MCF 10A (cell line): Measurements from ENCODE around the gene FAM185A. TPM values are rescaled to one million over a fixed set of nuclear protein-coding genes. Genes with fewer than 3 reads are reported as not detected.
A peak's percentile ranks its signal among the peaks of the same experiment; 100 is the strongest.

ENCODE experiments used
- BruUV-seq: library from RNA; stranded (reverse); fragments of 400-500 nt; replicated peaks from 2 replicates; lab custom pipeline; 2021; lab: Mats Ljungman, UMichigan
- CTCF ChIA-PET: fragments of 300-600 bp; sonication (Branson Sonifier 250); formaldehyde crosslinking; extraction: SDS; loops from one replicate; lab custom pipeline; 2021; ENCODE audit warnings: antibody characterized with exemption, inconsistent platforms; lab: Yijun Ruan, JAX
- POLR2A ChIA-PET: fragments of 300-600, 350-650 bp; sonication (Branson Sonifier 250); formaldehyde crosslinking; extraction: SDS; loops from one replicate; lab custom pipeline; 2020; ENCODE audit warnings: antibody characterized with exemption, inconsistent platforms; lab: Yijun Ruan, JAX
- DNase-seq: peaks from one replicate; pipeline ENCODE4 v3.0.0-alpha.2; 2018; ENCODE audit not compliant: unreplicated experiment
- H3K27ac Mint-ChIP-seq: one replicate; pipeline ENCODE4 v1.8.0; 2022; ENCODE audit warnings: mild to moderate bottlenecking, low read depth, mixed read lengths; ENCODE audit not compliant: unreplicated experiment
- H3K27me3 Mint-ChIP-seq: one replicate; pipeline ENCODE4 v1.8.0; 2022; ENCODE audit warnings: mixed read lengths; ENCODE audit not compliant: insufficient read depth, unreplicated experiment
- H3K36me3 Mint-ChIP-seq: one replicate; pipeline ENCODE4 v1.8.0; 2022; ENCODE audit warnings: mild to moderate bottlenecking, moderate library complexity, mixed read lengths; ENCODE audit not compliant: insufficient read depth, unreplicated experiment
- H3K4me1 Mint-ChIP-seq: one replicate; pipeline ENCODE4 v1.8.0; 2022; ENCODE audit warnings: mixed read lengths; ENCODE audit not compliant: insufficient read depth, unreplicated experiment
- H3K4me3 Mint-ChIP-seq: one replicate; pipeline ENCODE4 v1.8.0; 2022; ENCODE audit warnings: mild to moderate bottlenecking, moderate library complexity, mixed read lengths; ENCODE audit not compliant: unreplicated experiment
- H3K9me3 Mint-ChIP-seq: one replicate; pipeline ENCODE4 v1.8.0; 2022; ENCODE audit warnings: mixed read lengths; ENCODE audit not compliant: unreplicated experiment
- intact Hi-C: fragments of 100-400 bp; cut with micrococcal nuclease; formaldehyde crosslinking; loops from 2 replicates; pipeline ENCODE4 v1.14.1; 2022
- total RNA-seq: library from RNA; stranded (reverse); gene quantifications from 2 replicates; pipeline ENCODE4 v1.2.3, GENCODE V29; 2022
- TF ChIP-seq, protein P1 (sequence below): fragments of 200-600 bp; IDR thresholded peaks from one replicate; pipeline ENCODE4 v1.8.0; 2022; ENCODE audit warnings: antibody characterized with exemption, mild to moderate bottlenecking; ENCODE audit not compliant: unreplicated experiment

Gene FAM185A
- total RNA-seq, 1 experiment from 2014 or later = 8.9 TPM

DNA sequence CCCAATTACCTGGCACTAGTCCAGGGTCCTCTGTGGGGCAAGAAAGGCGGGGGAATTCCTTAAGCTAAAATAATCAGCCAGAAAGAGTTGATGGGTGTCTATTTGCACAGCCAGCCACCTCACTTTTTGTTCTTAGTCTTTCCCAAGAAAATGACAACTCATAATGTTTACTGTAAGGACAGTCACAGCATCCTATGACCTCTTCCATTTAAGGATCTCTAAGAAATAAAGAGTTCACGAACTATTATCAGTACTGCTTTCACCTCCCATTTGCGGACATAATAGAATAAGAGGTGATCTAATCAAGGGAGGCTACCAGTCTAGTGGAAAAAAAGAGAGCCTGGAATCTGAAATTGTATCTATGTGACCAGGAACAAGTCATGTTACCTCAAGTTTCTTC lies 91.6 kb downstream of the FAM185A start:
- Mint-ChIP-seq H3K9me3 (no peaks in the 10 kb centered on the region), H3K4me3 (no peak overlapping the region), H3K4me1 (peaks cover 11% of the 10 kb centered on the region), H3K36me3 (peaks cover 12% of the 10 kb centered on the region), H3K27ac (no peak overlapping the region), H3K27me3 (no peaks in the 10 kb centered on the region)
- no TSS peak for BruUV-seq
- intact Hi-C loops = no loop called here
- TF ChIP-seq, protein P1, sequence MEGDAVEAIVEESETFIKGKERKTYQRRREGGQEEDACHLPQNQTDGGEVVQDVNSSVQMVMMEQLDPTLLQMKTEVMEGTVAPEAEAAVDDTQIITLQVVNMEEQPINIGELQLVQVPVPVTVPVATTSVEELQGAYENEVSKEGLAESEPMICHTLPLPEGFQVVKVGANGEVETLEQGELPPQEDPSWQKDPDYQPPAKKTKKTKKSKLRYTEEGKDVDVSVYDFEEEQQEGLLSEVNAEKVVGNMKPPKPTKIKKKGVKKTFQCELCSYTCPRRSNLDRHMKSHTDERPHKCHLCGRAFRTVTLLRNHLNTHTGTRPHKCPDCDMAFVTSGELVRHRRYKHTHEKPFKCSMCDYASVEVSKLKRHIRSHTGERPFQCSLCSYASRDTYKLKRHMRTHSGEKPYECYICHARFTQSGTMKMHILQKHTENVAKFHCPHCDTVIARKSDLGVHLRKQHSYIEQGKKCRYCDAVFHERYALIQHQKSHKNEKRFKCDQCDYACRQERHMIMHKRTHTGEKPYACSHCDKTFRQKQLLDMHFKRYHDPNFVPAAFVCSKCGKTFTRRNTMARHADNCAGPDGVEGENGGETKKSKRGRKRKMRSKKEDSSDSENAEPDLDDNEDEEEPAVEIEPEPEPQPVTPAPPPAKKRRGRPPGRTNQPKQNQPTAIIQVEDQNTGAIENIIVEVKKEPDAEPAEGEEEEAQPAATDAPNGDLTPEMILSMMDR = no peak
- POLR2A ChIA-PET = no interaction called here
- peak; percentile 4 for DNase-seq
- CTCF ChIA-PET = no interaction called here

DNA sequence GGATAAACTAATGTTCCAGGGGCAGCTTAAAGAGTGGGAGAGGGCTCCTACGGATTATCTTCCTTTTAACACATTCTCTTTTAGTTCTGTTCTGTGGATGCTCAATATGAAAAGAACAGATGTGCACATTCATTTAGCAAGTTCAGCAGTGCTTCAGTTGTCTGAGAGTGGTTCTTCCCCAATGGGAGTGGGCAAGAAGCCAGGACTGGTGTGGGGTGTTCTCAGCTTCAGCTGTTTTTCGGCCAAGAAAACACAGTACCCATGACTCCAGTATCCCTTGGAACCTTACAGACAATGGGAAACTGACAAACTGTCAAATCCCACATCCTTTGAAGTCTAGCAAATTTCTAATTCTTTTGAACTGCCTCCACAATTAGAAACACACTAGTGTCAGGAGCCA lies 92.5 kb downstream of the FAM185A start:
- H3K27ac Mint-ChIP-seq = no peak overlapping the region
- DNase-seq = no peak

DNA sequence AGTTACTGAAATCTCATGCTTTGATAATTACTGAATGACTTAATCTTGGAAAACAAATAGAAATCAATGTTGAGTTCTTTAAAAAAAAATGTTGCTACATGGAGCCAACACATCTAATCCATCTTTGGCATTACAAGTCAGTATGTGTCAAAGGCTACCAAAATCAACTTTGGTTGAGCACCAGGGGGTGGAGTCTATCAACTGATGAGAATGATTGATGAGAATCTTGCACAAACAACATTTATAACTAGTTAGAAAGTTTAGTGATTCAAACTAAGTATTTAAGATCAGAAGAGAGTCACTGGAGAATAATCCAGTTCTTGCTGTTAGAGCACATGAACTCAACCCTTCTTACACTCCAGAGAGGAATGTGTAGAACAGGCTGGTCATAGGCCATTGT lies 93.5 kb downstream of the FAM185A start:
- POLR2A ChIA-PET = no interaction called here

More for the DNA sequence above, 92.5 kb downstream of the FAM185A start:
- intact Hi-C loops = no loop called here
- H3K4me3 Mint-ChIP-seq = no peak overlapping the region
- BruUV-seq = no TSS peak
- H3K9me3 Mint-ChIP-seq = no peaks in the 10 kb centered on the region
- POLR2A ChIA-PET = no interaction called here
- peaks cover 7% of the 10 kb centered on the region for H3K4me1 Mint-ChIP-seq
- TF ChIP-seq, protein P1 = no peak
- no peaks in the 10 kb centered on the region for H3K27me3 Mint-ChIP-seq
- peaks cover 12% of the 10 kb centered on the region for H3K36me3 Mint-ChIP-seq
- CTCF ChIA-PET = no interaction called here

DNA sequence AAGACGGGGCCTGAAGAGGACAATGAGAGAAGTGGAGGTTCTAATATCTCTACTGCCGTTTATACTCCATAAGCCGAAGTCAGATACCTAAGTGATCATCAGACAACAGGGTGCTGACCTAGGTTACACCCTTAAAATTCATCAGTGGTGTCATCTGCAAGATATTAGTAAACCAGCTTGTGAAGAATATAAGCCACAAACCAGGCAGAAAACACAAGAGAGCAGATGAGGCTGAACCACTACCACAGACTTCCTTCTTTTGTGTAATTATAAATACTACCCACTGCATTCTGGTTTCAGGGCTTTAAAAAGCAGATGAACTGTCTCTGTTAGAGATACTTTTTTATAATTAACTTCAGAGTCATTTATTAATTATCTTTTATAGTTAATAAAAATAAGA lies 95.1 kb downstream of the FAM185A start:
- BruUV-seq = no TSS peak
- TF ChIP-seq, protein P1 = no peak
- intact Hi-C loops = no loop called here
- no peak for DNase-seq
- Mint-ChIP-seq H3K27ac (peak overlapping the region; percentile 67), H3K4me1 (no peaks in the 10 kb centered on the region), H3K9me3 (no peaks in the 10 kb centered on the region), H3K4me3 (no peak overlapping the region), H3K27me3 (no peaks in the 10 kb centered on the region), H3K36me3 (peaks cover 6% of the 10 kb centered on the region)
- ChIA-PET CTCF (interaction anchor here (0.7 to 1.2 kb wide), 3 partner anchors 9 to 17 kb away, joined by 3 to 4 read pairs (median 3); no protein-coding TSS in a partner anchor), POLR2A (interaction anchor here (1.7 kb wide), 1 partner anchor 9 kb away, joined by 4 read pairs; no protein-coding TSS in a partner anchor)

More for the DNA sequence above, 93.5 kb downstream of the FAM185A start:
- DNase-seq = no peak
- no peaks in the 10 kb centered on the region for H3K27me3 Mint-ChIP-seq
- H3K9me3 Mint-ChIP-seq = no peaks in the 10 kb centered on the region
- peaks cover 11% of the 10 kb centered on the region for H3K36me3 Mint-ChIP-seq
- no peak overlapping the region for H3K4me3 Mint-ChIP-seq
- TF ChIP-seq, protein P1 = no peak
- no TSS peak for BruUV-seq
- no peaks in the 10 kb centered on the region for H3K4me1 Mint-ChIP-seq
- no peak overlapping the region for H3K27ac Mint-ChIP-seq
- intact Hi-C loops = no loop called here
- CTCF ChIA-PET = interaction anchor here (1.1 kb wide), 1 partner anchor 220 kb away, joined by 3 read pairs; no protein-coding TSS in a partner anchor
